MM.1S (cell line): Measurements from ENCODE around the gene KCNIP4.

ENCODE experiments used
- DNase-seq: peaks from one replicate; pipeline ENCODE4 v3.0.0-alpha.2; 2015
- H2AFZ ChIP-seq: fragments of 300-600 bp; sonication (generic); 2 replicates; pipeline ENCODE4 v1.6.0; 2016; ENCODE audit warnings: antibody characterized with exemption, low read length
- H3F3A ChIP-seq: fragments of 300-600 bp; sonication (generic); 2 replicates; pipeline ENCODE4 v1.6.1; 2016; ENCODE audit warnings: mild to moderate bottlenecking, antibody characterized with exemption, low read length, moderate library complexity, mixed read lengths; ENCODE audit not compliant: insufficient read depth
- H3K27ac ChIP-seq: fragments of 300-600 bp; sonication (generic); 2 replicates; pipeline ENCODE4 v1.5.1; 2016; ENCODE audit warnings: mild to moderate bottlenecking, low read length
- H3K27me3 ChIP-seq: fragments of 300-600 bp; sonication (generic); replicated peaks from 2 replicates; pipeline ENCODE4 v1.6.0; 2016; ENCODE audit warnings: low read length; ENCODE audit not compliant: insufficient read depth
- H3K36me3 ChIP-seq: fragments of 300-600 bp; sonication (generic); replicated peaks from 2 replicates; pipeline ENCODE4 v1.6.1; 2016; ENCODE audit warnings: mild to moderate bottlenecking, low read length, mixed read lengths; ENCODE audit not compliant: insufficient read depth
- H3K4me1 ChIP-seq: fragments of 300-600 bp; sonication (generic); 2 replicates; pipeline ENCODE4 v1.6.1; 2016; ENCODE audit warnings: low read length, mixed read lengths
- H3K4me2 ChIP-seq: fragments of 300-600 bp; sonication (generic); 2 replicates; pipeline ENCODE4 v1.6.0; 2016; ENCODE audit warnings: low read depth, low read length
- H3K4me3 ChIP-seq: fragments of 300-600 bp; sonication (generic); 2 replicates; pipeline ENCODE4 v1.5.1; 2016; ENCODE audit warnings: low read length, mixed read lengths
- H3K79me2 ChIP-seq: fragments of 300-600 bp; sonication (generic); 2 replicates; pipeline ENCODE4 v1.6.1; 2016; ENCODE audit warnings: mixed run types, low read length, mixed read lengths
- H3K9ac ChIP-seq: fragments of 300-600 bp; sonication (generic); 2 replicates; pipeline ENCODE4 v1.6.1; 2016; ENCODE audit warnings: low read length, mixed read lengths
- H3K9me2 ChIP-seq: fragments of 300-600 bp; sonication (generic); replicated peaks from 2 replicates; pipeline ENCODE4 v1.6.1; 2016; ENCODE audit warnings: mild to moderate bottlenecking, low read length, mixed read lengths; ENCODE audit not compliant: insufficient read depth
- H3K9me3 ChIP-seq: fragments of 300-600 bp; sonication (generic); replicated peaks from 2 replicates; pipeline ENCODE4 v1.6.1; 2016; ENCODE audit warnings: mild to moderate bottlenecking, low read length, mixed read lengths; ENCODE audit not compliant: insufficient read depth
- H4K20me1 ChIP-seq: fragments of 300-600 bp; sonication (generic); 2 replicates; pipeline ENCODE4 v1.6.1; 2016; ENCODE audit warnings: mild to moderate bottlenecking, low read length, moderate library complexity, mixed read lengths; ENCODE audit not compliant: insufficient read depth
- CTCF ChIP-seq: fragments of 300-600 bp; sonication (generic); IDR thresholded peaks from 2 replicates; pipeline ENCODE4 v1.5.1; 2016; ENCODE audit warnings: antibody characterized with exemption, low read length, mixed read lengths
- EZH2 ChIP-seq: fragments of 300-600 bp; sonication (generic); optimal IDR thresholded peaks from 2 replicates; pipeline ENCODE3; 2017; ENCODE audit warnings: low read depth, mild to moderate bottlenecking, antibody characterized with exemption, low read length, mixed read lengths
- EZH2phosphoT487 ChIP-seq: fragments of 300-600 bp; sonication (generic); IDR thresholded peaks from 2 replicates; pipeline ENCODE4 v1.6.1; 2018; ENCODE audit warnings: antibody characterized with exemption, low read length

The KCNIP4 gene

GRCh38 chr4:21002286-21002685 is 946.3 kb downstream of the KCNIP4 start:
- no peak overlapping the region for H3K4me3 ChIP-seq
- H3K27ac ChIP-seq: no peak overlapping the region
- no peaks in the 10 kb centered on the region for H3K27me3 ChIP-seq
- H3K9ac ChIP-seq: no peak overlapping the region
- DNase-seq: no peak
- no peaks in the 10 kb centered on the region for H4K20me1 ChIP-seq
- no peaks in the 10 kb centered on the region for H3K4me1 ChIP-seq
- no peaks in the 10 kb centered on the region for H3K9me3 ChIP-seq
- no peak overlapping the region for H3K4me2 ChIP-seq
- TF ChIP-seq EZH2phosphoT487: no peak
- TF ChIP-seq EZH2: no peak
- TF ChIP-seq CTCF: no peak
- no peaks in the 10 kb centered on the region for H3K79me2 ChIP-seq
- no peak overlapping the region for H2AFZ ChIP-seq
- H3K9me2 ChIP-seq: no peaks in the 10 kb centered on the region
- no peaks in the 10 kb centered on the region for H3F3A ChIP-seq
- no peaks in the 10 kb centered on the region for H3K36me3 ChIP-seq

- no peak for DNase-seq
- Histone ChIP-seq H3K4me1 (no peaks in the 10 kb centered on the region), H2AFZ (no peak overlapping the region), H4K20me1 (no peaks in the 10 kb centered on the region), H3K4me2 (no peak overlapping the region), H3K9ac (no peak overlapping the region), H3K27me3 (no peaks in the 10 kb centered on the region), H3K27ac (no peak overlapping the region), H3K9me2 (no peaks in the 10 kb centered on the region), H3K4me3 (no peak overlapping the region), H3K79me2 (no peaks in the 10 kb centered on the region), H3K9me3 (no peaks in the 10 kb centered on the region), H3K36me3 (no peaks in the 10 kb centered on the region), H3F3A (no peaks in the 10 kb centered on the region)
- no peak for TF ChIP-seq CTCF
- no peak for TF ChIP-seq EZH2
- TF ChIP-seq EZH2phosphoT487: no peak
Observed at GRCh38 chr4:21001490-21001889, 947.1 kb downstream of the KCNIP4 start.

- DNase-seq: no peak
- TF ChIP-seq CTCF (no peak), EZH2 (no peak), EZH2phosphoT487 (no peak)
Observed at GRCh38 chr4:20997886-20998285, 950.7 kb downstream of the KCNIP4 start.

More at GRCh38 chr4:20997886-20998285, 950.7 kb downstream of the KCNIP4 start:
- Histone ChIP-seq H3K9me2 (no peaks in the 10 kb centered on the region), H3K36me3 (no peaks in the 10 kb centered on the region), H3K27ac (no peak overlapping the region), H3K4me3 (no peak overlapping the region), H2AFZ (no peak overlapping the region), H3F3A (no peaks in the 10 kb centered on the region), H3K9ac (no peak overlapping the region), H3K4me2 (no peak overlapping the region), H3K79me2 (no peaks in the 10 kb centered on the region), H4K20me1 (no peaks in the 10 kb centered on the region), H3K4me1 (no peaks in the 10 kb centered on the region), H3K9me3 (no peaks in the 10 kb centered on the region), H3K27me3 (no peaks in the 10 kb centered on the region)
